Kidney epithelial cell (primary cell): ENCODE results near the gene FOXK1. TPM values are rescaled to one million over a fixed set of nuclear protein-coding genes. Genes with fewer than 3 reads are reported as not detected.

Experiments used
- DNase-seq: peaks from one replicate; pipeline ENCODE4 v3.0.0-alpha.2; 2010; ENCODE audit warnings: low read depth
- H3K27me3 ChIP-seq: 2 replicates; pipeline ENCODE4 v1.6.0; 2011; ENCODE audit warnings: low read length; ENCODE audit not compliant: control insufficient read depth, insufficient read depth
- H3K36me3 ChIP-seq: 2 replicates; pipeline ENCODE4 v1.5.1; 2011; ENCODE audit warnings: low read length; ENCODE audit not compliant: control insufficient read depth, insufficient read depth
- H3K4me3 ChIP-seq: 2 replicates; pipeline ENCODE4 v1.5.1; 2011; ENCODE audit warnings: low read depth, mild to moderate bottlenecking, control low read depth, low read length
- total RNA-seq: library from RNA; depleted of rRNA; stranded (reverse); fragments of >200 nt; gene quantifications from 2 replicates; pipeline ENCODE4 v1.2.3, GENCODE V29; 2015
- TF ChIP-seq, protein P1 (sequence below): IDR thresholded peaks from 2 replicates; pipeline ENCODE4 v1.5.1; 2011; ENCODE audit warnings: mild to moderate bottlenecking, moderate library complexity, low read length, control low read depth, inconsistent platforms; ENCODE audit not compliant: insufficient read depth, poor library complexity, severe bottlenecking

FOXK1 gene
- total RNA-seq, 1 donor from 2014 or later, result 48.2 TPM

DNA sequence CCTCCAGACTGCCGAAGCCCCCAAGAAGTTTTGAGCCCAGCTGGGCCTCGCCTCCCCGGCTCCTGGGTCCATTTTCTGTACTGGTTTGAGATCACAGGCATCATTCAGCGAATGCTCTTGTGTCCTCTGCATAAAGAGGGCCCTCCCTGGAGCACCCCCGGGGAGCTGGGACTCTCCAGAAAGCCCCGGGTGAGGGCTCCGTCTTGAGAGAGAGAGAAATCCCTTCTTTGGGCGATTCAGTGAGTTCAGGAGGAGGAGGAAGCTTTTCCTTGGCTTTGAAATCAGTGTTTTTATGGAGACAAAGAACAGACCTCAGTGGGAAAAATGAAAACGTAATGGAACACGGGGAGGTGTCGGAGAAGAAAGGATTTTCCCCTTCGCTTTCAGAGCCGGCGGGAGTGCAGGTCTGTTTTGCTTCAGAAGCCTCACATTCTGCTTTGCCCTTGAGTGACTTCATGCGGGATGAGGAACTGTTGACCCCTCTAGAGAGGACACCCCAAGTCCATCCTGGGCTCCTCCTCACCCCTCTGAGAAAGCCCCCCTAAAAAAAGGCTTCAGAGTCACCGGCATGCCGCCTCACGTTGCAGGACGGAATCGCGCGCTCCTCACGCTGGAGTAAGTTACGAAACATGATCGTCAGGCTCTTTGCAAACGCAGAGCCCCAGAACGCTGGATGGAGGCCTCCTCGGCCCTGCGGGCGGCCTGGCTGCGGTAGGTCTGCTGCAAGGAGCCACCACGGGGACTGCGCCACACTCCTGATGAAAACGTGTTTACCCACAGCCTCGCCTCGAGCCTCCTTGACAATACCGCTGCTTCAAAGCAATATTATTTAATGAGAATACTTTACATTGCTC lies 84.8 kb downstream of the FOXK1 start:
- DNase-seq, result no peak
- Histone ChIP-seq H3K4me3 (no peak overlapping the region), H3K36me3 (peaks cover 3% of the 10 kb centered on the region), H3K27me3 (no peaks in the 10 kb centered on the region)
- TF ChIP-seq, protein P1, sequence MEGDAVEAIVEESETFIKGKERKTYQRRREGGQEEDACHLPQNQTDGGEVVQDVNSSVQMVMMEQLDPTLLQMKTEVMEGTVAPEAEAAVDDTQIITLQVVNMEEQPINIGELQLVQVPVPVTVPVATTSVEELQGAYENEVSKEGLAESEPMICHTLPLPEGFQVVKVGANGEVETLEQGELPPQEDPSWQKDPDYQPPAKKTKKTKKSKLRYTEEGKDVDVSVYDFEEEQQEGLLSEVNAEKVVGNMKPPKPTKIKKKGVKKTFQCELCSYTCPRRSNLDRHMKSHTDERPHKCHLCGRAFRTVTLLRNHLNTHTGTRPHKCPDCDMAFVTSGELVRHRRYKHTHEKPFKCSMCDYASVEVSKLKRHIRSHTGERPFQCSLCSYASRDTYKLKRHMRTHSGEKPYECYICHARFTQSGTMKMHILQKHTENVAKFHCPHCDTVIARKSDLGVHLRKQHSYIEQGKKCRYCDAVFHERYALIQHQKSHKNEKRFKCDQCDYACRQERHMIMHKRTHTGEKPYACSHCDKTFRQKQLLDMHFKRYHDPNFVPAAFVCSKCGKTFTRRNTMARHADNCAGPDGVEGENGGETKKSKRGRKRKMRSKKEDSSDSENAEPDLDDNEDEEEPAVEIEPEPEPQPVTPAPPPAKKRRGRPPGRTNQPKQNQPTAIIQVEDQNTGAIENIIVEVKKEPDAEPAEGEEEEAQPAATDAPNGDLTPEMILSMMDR, result no peak

- no peak overlapping the region for H3K4me3 ChIP-seq
- H3K27me3 ChIP-seq, result no peaks in the 10 kb centered on the region
- no peak for DNase-seq
- TF ChIP-seq, protein P1, result no peak
- peaks cover 2% of the 10 kb centered on the region for H3K36me3 ChIP-seq
These were observed 86.8 kb downstream of the FOXK1 start for GRCh38 chr7:4768597-4769569.

GRCh38 chr7:4769761-4770160 lies 87.7 kb downstream of the FOXK1 start:
- DNase-seq, result no peak
- no peaks in the 10 kb centered on the region for H3K27me3 ChIP-seq
- H3K36me3 ChIP-seq, result peaks cover 2% of the 10 kb centered on the region
- TF ChIP-seq, protein P1, result no peak
- H3K4me3 ChIP-seq, result no peak overlapping the region

DNA sequence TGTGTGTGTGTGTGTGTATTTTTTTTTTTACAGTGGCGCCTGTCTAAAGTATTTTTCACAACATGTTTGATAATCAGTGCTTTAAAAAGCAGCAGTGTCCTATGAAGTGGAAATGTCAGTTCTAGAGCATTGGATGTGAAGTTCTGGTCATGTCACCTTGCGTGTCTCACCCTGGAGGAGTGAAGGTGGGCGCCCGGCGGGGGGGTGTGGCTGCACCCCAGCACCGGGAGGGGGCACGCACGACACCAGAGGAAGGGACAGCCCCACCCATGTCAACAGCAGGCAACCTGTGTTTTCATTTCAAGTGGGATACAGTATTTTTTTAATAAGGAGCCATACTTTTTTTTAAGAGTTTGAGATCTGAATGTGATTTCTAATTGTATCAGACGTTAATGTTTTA lies 88.8 kb downstream of the FOXK1 start:
- DNase-seq, result no peak
- Histone ChIP-seq H3K4me3 (no peak overlapping the region), H3K36me3 (peaks cover under 1% of the 10 kb centered on the region), H3K27me3 (no peaks in the 10 kb centered on the region)
- TF ChIP-seq, protein P1, result no peak

DNA sequence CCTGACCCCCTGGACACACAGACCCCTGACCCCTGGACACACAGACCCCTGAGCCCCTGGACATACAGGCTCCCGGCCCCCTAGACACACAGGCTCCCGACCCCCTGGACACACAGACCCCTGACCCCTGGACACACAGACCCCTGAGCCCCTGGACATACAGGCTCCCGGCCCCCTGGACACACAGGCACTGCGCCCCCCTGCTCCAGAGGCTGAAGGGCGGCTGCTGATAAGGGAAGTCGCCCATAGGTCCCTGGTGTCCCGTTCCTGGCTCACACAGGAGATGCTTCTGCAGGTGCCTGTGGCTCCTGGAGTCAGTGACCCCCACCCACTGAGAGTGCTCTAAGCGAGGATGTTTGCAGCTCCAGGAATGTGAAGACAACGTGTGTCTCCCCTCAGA lies 89.6 kb downstream of the FOXK1 start:
- TF ChIP-seq, protein P1, result no peak
- Histone ChIP-seq H3K36me3 (no peaks in the 10 kb centered on the region), H3K4me3 (no peak overlapping the region), H3K27me3 (no peaks in the 10 kb centered on the region)
- no peak for DNase-seq
